Measurements from ENCODE around the gene AGFG2. TPM values are rescaled to one million over a fixed set of nuclear protein-coding genes. Genes with fewer than 3 reads are reported as not detected.
A peak's percentile ranks its signal among the peaks of the same experiment; 100 is the strongest.
"Not testable (repeated sequence)": the region's sequence is repeated elsewhere in the genome, so short reads cannot be mapped to it uniquely, and the experiment has no call there.

Gene AGFG2
- polyA plus RNA-seq, 1 donor from 2014 or later, result 7.3 TPM

GRCh38 chr7:100539436-100540006, 518 bp downstream of the AGFG2 start:
- Mint-ChIP-seq H3K9me3 (no peaks in the 10 kb centered on the region), H3K4me1 (peaks cover 33 to 45% (median 38%) of the 10 kb centered on the region in 3 donors), H3K36me3 (no peaks in the 10 kb centered on the region), H3K27me3 (peaks cover 1% of the 10 kb centered on the region), H3K27ac (peak overlapping the region in 1 of 3 donors; percentile 37), H3K4me3 (peak overlapping the region; percentile 87 to 99 (median 96))

GRCh38 chr7:100540073-100540723, 1.2 kb downstream of the AGFG2 start:
- H3K27me3 Mint-ChIP-seq, result peaks cover 1% of the 10 kb centered on the region
- peak overlapping the region in 1 of 3 donors; percentile 37 for H3K27ac Mint-ChIP-seq
- H3K9me3 Mint-ChIP-seq, result no peaks in the 10 kb centered on the region
- H3K4me3 Mint-ChIP-seq, result peak overlapping the region; percentile 79 to 96 (median 88)
- peaks cover 40 to 51% (median 45%) of the 10 kb centered on the region in 3 donors for H3K4me1 Mint-ChIP-seq
- H3K36me3 Mint-ChIP-seq, result peaks cover 1% of the 10 kb centered on the region

GRCh38 chr7:100541309-100541708, 2.3 kb downstream of the AGFG2 start:
- Mint-ChIP-seq H3K4me1 (peaks cover 49 to 61% (median 52%) of the 10 kb centered on the region in 3 donors), H3K4me3 (peak overlapping the region in 3 of 4 donors; percentile 29 to 87 (median 62)), H3K27ac (peak overlapping the region in 2 of 3 donors; percentile 30 to 40)
- H3K9me3 Mint-ChIP-seq, H3K36me3 Mint-ChIP-seq, H3K27me3 Mint-ChIP-seq: not testable (repeated sequence)

- H3K9me3 Mint-ChIP-seq, result no peaks in the 10 kb centered on the region
- H3K27ac Mint-ChIP-seq, result peak overlapping the region; percentile 63 to 84 (median 71)
- peak overlapping the region; percentile 10 to 68 (median 40) for H3K4me3 Mint-ChIP-seq
- H3K36me3 Mint-ChIP-seq, result peaks cover 2% of the 10 kb centered on the region
- H3K27me3 Mint-ChIP-seq, result peaks cover 1% of the 10 kb centered on the region
- H3K4me1 Mint-ChIP-seq, result peaks cover 61 to 75% (median 64%) of the 10 kb centered on the region in 3 donors
Measured at GRCh38 chr7:100543586-100543985, 4.6 kb downstream of the AGFG2 start.

- peaks cover 1% of the 10 kb centered on the region for H3K27me3 Mint-ChIP-seq
- H3K27ac Mint-ChIP-seq, result peak overlapping the region in 2 of 3 donors; percentile 63 to 84
Measured at GRCh38 chr7:100544386-100544785, 5.4 kb downstream of the AGFG2 start.

GRCh38 chr7:100544967-100545359, 6.0 kb downstream of the AGFG2 start:
- Mint-ChIP-seq H3K27ac (peak overlapping the region; percentile 3 to 88 (median 84)), H3K36me3 (peaks cover 5% of the 10 kb centered on the region), H3K9me3 (no peaks in the 10 kb centered on the region), H3K4me3 (peak overlapping the region; percentile 21 to 86 (median 64)), H3K4me1 (peaks cover 61 to 74% (median 62%) of the 10 kb centered on the region in 3 donors), H3K27me3 (peaks cover 1% of the 10 kb centered on the region)

More at GRCh38 chr7:100544386-100544785, 5.4 kb downstream of the AGFG2 start:
- H3K36me3 Mint-ChIP-seq, result peaks cover 5% of the 10 kb centered on the region
- peaks cover 61 to 75% (median 63%) of the 10 kb centered on the region in 3 donors for H3K4me1 Mint-ChIP-seq
- no peaks in the 10 kb centered on the region for H3K9me3 Mint-ChIP-seq
- H3K4me3 Mint-ChIP-seq, result peak overlapping the region in 3 of 4 donors; percentile 25 to 68 (median 54)

- Mint-ChIP-seq H3K9me3 (no peaks in the 10 kb centered on the region), H3K27ac (peak overlapping the region; percentile 50 to 88 (median 84)), H3K36me3 (peaks cover 5% of the 10 kb centered on the region), H3K27me3 (peaks cover 1% of the 10 kb centered on the region), H3K4me1 (peaks cover 65 to 76% (median 66%) of the 10 kb centered on the region in 3 donors), H3K4me3 (peak overlapping the region; percentile 21 to 86 (median 64))
Measured at GRCh38 chr7:100545360-100546128, 6.5 kb downstream of the AGFG2 start.

GRCh38 chr7:100546129-100546925, 7.3 kb downstream of the AGFG2 start:
- peaks cover 1% of the 10 kb centered on the region for H3K27me3 Mint-ChIP-seq
- peak overlapping the region; percentile 82 to 88 (median 84) for H3K27ac Mint-ChIP-seq
- no peaks in the 10 kb centered on the region for H3K9me3 Mint-ChIP-seq
- H3K4me3 Mint-ChIP-seq, result peak overlapping the region in 2 of 4 donors; percentile 62 to 81
- peaks cover 5% of the 10 kb centered on the region for H3K36me3 Mint-ChIP-seq
- H3K4me1 Mint-ChIP-seq, result peaks cover 63 to 72% (median 64%) of the 10 kb centered on the region in 3 donors

GRCh38 chr7:100546926-100547800, 8.2 kb downstream of the AGFG2 start:
- H3K4me3 Mint-ChIP-seq, result peak overlapping the region; percentile 5 to 81 (median 62)
- H3K36me3 Mint-ChIP-seq, result peaks cover 5% of the 10 kb centered on the region
- H3K27ac Mint-ChIP-seq, result peak overlapping the region; percentile 82 to 88 (median 84)
- H3K9me3 Mint-ChIP-seq, result no peaks in the 10 kb centered on the region
- peaks cover 59 to 68% (median 61%) of the 10 kb centered on the region in 3 donors for H3K4me1 Mint-ChIP-seq
- peaks cover 1% of the 10 kb centered on the region for H3K27me3 Mint-ChIP-seq

GRCh38 chr7:100547872-100548271, 8.9 kb downstream of the AGFG2 start:
- H3K36me3 Mint-ChIP-seq, result peaks cover 5% of the 10 kb centered on the region
- no peaks in the 10 kb centered on the region for H3K9me3 Mint-ChIP-seq
- peak overlapping the region in 3 of 4 donors; percentile 50 to 68 (median 62) for H3K4me3 Mint-ChIP-seq
- H3K27ac Mint-ChIP-seq, result peak overlapping the region; percentile 68 to 88 (median 84)
- H3K27me3 Mint-ChIP-seq, result peaks cover 1% of the 10 kb centered on the region
- peaks cover 54 to 63% (median 55%) of the 10 kb centered on the region in 3 donors for H3K4me1 Mint-ChIP-seq

GRCh38 chr7:100548446-100548845, 9.4 kb downstream of the AGFG2 start:
- H3K36me3 Mint-ChIP-seq, H3K9me3 Mint-ChIP-seq, H3K27me3 Mint-ChIP-seq: not testable (repeated sequence)
- peak overlapping the region in 1 of 4 donors; percentile 13 for H3K4me3 Mint-ChIP-seq
- H3K4me1 Mint-ChIP-seq, result peaks cover 50 to 58% (median 51%) of the 10 kb centered on the region in 3 donors
- H3K27ac Mint-ChIP-seq, result peak overlapping the region in 1 of 3 donors; percentile 46

GRCh38 chr7:100552532-100552931, 13.5 kb downstream of the AGFG2 start:
- Mint-ChIP-seq H3K9me3 (no peaks in the 10 kb centered on the region), H3K4me3 (peak overlapping the region in 3 of 4 donors; percentile 2 to 47 (median 18)), H3K27ac (peak overlapping the region in 1 of 3 donors; percentile 76), H3K36me3 (peaks cover 3% of the 10 kb centered on the region), H3K4me1 (peaks cover 13 to 20% (median 17%) of the 10 kb centered on the region in 3 donors), H3K27me3 (no peaks in the 10 kb centered on the region)

GRCh38 chr7:100553032-100553431, 14.0 kb downstream of the AGFG2 start:
- Mint-ChIP-seq H3K4me1 (peaks cover 8 to 15% (median 12%) of the 10 kb centered on the region in 3 donors), H3K27ac (peak overlapping the region in 1 of 3 donors; percentile 27), H3K9me3 (no peaks in the 10 kb centered on the region)

More at GRCh38 chr7:100553032-100553431, 14.0 kb downstream of the AGFG2 start:
- Mint-ChIP-seq H3K27me3 (no peaks in the 10 kb centered on the region), H3K36me3 (peaks cover 3% of the 10 kb centered on the region), H3K4me3 (no peak overlapping the region)

All from IgD-negative memory B cell (primary cell).